ENCODE measurements around the gene ADAMTS15. TPM values are rescaled to one million over a fixed set of nuclear protein-coding genes. Genes with fewer than 3 reads are reported as not detected.

The ADAMTS15 gene
- total RNA-seq, 1 donor from 2014 or later: 0.02 TPM

GRCh38 chr11:130477586-130478203, 29.2 kb downstream of the ADAMTS15 start:
- Mint-ChIP-seq H3K4me1 (no peaks in the 10 kb centered on the region), H3K4me3 (no peak overlapping the region), H3K27me3 (peaks cover 3% of the 10 kb centered on the region), H3K27ac (no peak overlapping the region), H3K9me3 (no peaks in the 10 kb centered on the region), H3K36me3 (ENCODE audit: low read depth) (no peaks in the 10 kb centered on the region)
- intact Hi-C loops (cut with micrococcal nuclease): no loop called here
- DNase-seq: no peak

- peaks cover 5% of the 10 kb centered on the region for H3K27me3 Mint-ChIP-seq
- no peak overlapping the region for H3K4me3 Mint-ChIP-seq
- no peaks in the 10 kb centered on the region for H3K36me3 Mint-ChIP-seq (ENCODE audit: low read depth)
- intact Hi-C loops (cut with micrococcal nuclease): no loop called here
- no peak overlapping the region for H3K27ac Mint-ChIP-seq
- no peaks in the 10 kb centered on the region for H3K9me3 Mint-ChIP-seq
- no peaks in the 10 kb centered on the region for H3K4me1 Mint-ChIP-seq
- DNase-seq: no peak
Observed at GRCh38 chr11:130478204-130478701, 29.8 kb downstream of the ADAMTS15 start.

DNA sequence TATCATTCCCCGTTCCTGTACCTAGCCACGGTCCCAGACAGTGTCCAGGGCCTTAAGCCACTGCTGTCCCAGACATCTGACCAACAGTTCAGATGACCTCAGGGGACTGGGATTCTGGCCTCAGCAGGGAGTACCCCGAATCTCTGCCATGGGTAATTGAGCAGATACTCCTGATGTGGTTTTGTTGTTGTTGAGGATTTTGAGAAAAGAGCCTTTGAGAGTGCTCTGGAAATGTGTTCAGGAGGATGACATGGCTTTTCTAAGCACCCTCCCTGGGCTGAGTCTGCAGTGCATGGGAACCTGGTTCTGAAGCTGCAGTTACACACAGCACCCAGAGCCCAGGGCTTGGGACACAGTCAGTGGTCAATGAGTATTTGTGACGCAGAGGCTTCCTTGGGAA, 30.4 kb downstream of the ADAMTS15 start:
- Mint-ChIP-seq H3K27ac (no peak overlapping the region), H3K36me3 (ENCODE audit: low read depth) (no peaks in the 10 kb centered on the region), H3K4me3 (no peak overlapping the region), H3K9me3 (no peaks in the 10 kb centered on the region), H3K4me1 (no peaks in the 10 kb centered on the region), H3K27me3 (peaks cover 6% of the 10 kb centered on the region)
- intact Hi-C loops (cut with micrococcal nuclease): no loop called here
- DNase-seq: no peak

DNA sequence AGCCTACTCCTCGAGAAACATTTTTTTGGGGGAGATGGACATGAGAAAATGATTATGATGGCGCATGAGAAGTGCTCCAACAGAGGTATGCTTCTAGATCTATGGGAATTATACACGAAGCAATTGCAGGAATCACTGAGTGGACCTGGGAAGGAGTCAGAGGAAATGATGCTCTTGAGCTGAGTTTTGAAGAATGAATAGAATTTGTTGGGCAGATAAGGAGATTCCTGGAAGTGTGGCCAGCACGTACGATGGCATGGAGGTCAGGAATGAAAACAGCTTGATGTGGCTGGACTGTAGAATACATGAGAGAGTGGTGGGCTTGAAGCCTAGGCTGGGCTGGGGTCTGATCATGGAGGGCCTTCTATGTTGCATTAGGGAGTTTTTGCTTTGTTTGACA, 31.7 kb downstream of the ADAMTS15 start:
- H3K27ac Mint-ChIP-seq: no peak overlapping the region
- no peak overlapping the region for H3K4me3 Mint-ChIP-seq
- peak; percentile 26 for DNase-seq
- no peaks in the 10 kb centered on the region for H3K9me3 Mint-ChIP-seq
- no peaks in the 10 kb centered on the region for H3K36me3 Mint-ChIP-seq (ENCODE audit: low read depth)
- intact Hi-C loops (cut with micrococcal nuclease): no loop called here
- peaks cover 6% of the 10 kb centered on the region for H3K27me3 Mint-ChIP-seq
- no peaks in the 10 kb centered on the region for H3K4me1 Mint-ChIP-seq

GRCh38 chr11:130480711-130481140, 32.3 kb downstream of the ADAMTS15 start:
- Mint-ChIP-seq H3K27me3 (peaks cover 6% of the 10 kb centered on the region), H3K4me1 (no peaks in the 10 kb centered on the region), H3K27ac (no peak overlapping the region), H3K4me3 (no peak overlapping the region), H3K9me3 (no peaks in the 10 kb centered on the region), H3K36me3 (ENCODE audit: low read depth) (no peaks in the 10 kb centered on the region)
- DNase-seq: no peak
- intact Hi-C loops (cut with micrococcal nuclease): no loop called here

DNA sequence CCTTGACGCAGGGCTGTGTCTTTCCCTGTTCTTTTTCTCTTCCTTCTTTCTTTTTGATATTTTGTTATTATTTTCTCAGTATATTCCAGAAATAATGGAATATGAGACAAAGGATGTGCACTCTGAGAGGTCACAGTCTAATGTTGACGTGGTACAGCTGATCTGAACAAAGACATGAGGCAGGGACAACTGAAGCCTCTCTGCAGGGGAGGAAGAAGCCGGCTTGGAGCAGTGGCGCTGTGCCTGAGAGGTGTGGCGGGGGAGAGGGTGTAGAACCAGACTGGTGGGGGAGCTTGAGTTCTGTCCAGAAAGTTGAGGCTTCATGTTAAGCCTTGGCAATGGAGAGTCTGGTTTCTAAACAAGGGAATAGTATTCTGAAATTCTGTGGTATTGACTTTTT, 34.7 kb downstream of the ADAMTS15 start:
- Mint-ChIP-seq H3K4me1 (peaks cover 3% of the 10 kb centered on the region), H3K9me3 (no peaks in the 10 kb centered on the region), H3K27ac (no peak overlapping the region), H3K4me3 (no peak overlapping the region), H3K27me3 (peaks cover 3% of the 10 kb centered on the region), H3K36me3 (ENCODE audit: low read depth) (no peaks in the 10 kb centered on the region)
- DNase-seq: peak; percentile 30
- intact Hi-C loops (cut with micrococcal nuclease): no loop called here

DNA sequence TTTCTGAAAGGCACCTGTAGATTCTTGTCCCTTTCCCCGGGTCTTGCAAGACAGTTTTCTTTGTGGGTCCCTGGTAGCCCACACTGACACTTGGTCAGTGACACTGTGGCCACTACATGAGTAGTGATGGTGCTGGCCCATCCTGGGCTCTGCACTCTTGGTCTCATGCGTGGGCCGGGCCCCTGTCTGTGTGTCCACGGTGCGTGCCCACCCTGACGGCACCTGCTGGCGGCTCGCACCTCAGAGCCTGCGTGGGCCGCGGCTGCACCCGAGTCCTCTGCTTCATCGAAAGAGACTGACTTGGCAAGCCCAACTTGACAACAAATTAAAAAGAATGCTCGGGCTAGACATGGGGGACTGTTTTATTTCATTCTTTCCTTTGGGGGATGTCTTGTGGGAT, 37.5 kb downstream of the ADAMTS15 start:
- intact Hi-C loops (cut with micrococcal nuclease): no loop called here
- peaks cover 3% of the 10 kb centered on the region for H3K27me3 Mint-ChIP-seq
- DNase-seq: peak; percentile 31
- no peaks in the 10 kb centered on the region for H3K36me3 Mint-ChIP-seq (ENCODE audit: low read depth)
- H3K9me3 Mint-ChIP-seq: no peaks in the 10 kb centered on the region
- H3K4me3 Mint-ChIP-seq: no peak overlapping the region
- peaks cover 4% of the 10 kb centered on the region for H3K4me1 Mint-ChIP-seq
- no peak overlapping the region for H3K27ac Mint-ChIP-seq

DNA sequence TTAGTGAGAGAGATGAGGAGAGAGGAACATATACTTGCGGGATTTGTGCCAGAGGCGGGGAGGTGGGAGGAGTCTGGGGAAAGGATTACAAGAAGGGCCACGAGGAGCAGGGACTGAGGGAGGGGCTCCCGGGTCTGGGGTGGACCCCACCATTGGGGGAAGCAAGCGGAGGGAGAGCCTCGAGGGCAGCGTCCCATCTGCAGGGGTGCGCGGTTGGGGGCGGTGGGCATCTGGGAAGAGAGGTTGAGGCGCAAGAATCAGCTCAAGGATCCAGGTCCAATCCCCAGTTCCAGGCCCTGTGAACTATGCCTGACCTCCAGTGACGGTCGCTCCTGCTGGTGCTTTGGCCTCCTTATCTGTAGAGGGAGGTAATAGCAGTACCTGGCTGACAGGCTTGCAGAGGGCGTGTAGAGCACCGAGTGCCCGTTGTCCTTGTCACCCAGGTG, 38.0 kb downstream of the ADAMTS15 start:
- Mint-ChIP-seq H3K4me3 (no peak overlapping the region), H3K27me3 (peaks cover 7% of the 10 kb centered on the region), H3K36me3 (ENCODE audit: low read depth) (no peaks in the 10 kb centered on the region), H3K9me3 (no peaks in the 10 kb centered on the region), H3K27ac (no peak overlapping the region), H3K4me1 (peaks cover 4% of the 10 kb centered on the region)
- peak; percentile 44 for DNase-seq
- intact Hi-C loops (cut with micrococcal nuclease): no loop called here

GRCh38 chr11:130486987-130487923, 38.8 kb downstream of the ADAMTS15 start:
- H3K27me3 Mint-ChIP-seq: peaks cover 15% of the 10 kb centered on the region
- intact Hi-C loops (cut with micrococcal nuclease): no loop called here
- no peak overlapping the region for H3K27ac Mint-ChIP-seq
- no peak overlapping the region for H3K4me3 Mint-ChIP-seq
- H3K9me3 Mint-ChIP-seq: no peaks in the 10 kb centered on the region
- peaks cover 4% of the 10 kb centered on the region for H3K4me1 Mint-ChIP-seq
- no peaks in the 10 kb centered on the region for H3K36me3 Mint-ChIP-seq (ENCODE audit: low read depth)
- peak; percentile 51 for DNase-seq

DNA sequence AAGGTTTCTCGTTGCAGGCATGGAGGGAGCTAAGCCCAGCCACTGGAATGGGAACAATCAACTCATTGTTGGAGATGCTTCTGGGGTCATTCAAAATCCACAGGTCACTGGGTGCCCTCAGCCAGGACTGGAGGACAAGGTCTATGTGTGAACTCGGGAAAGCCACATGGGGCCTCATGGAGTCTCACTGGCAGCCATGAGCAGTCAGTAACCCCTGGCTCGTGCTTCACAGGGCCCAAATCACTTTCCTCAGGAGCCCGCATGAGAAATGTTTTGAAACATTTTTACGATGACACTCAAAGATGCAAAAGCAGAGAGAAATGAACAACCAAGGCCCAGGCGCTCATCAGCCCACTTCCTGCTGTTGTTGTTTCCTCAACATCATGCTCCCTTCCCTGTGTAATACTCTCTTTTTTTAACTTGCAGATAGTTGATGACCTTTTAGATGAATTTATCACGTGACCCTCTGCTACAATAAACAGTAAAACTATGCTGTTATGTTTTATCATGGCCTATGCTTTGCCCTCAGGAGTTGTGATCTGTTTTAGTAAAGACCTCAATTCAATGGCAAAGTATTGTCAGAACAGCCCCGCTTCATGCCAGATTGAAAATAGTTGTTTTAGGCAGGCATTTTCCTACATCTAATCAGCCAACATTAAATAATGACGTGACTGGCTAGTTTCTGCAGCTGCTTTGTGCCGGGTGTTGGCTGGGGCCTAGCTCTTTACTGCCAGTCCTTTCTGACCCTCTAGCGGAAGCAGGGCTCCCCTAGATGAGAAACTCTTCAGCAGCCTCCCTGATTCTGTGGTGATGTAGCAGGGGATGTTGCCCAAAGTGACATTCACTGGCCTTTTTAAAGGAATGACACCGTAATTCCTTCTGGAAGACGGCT, 39.7 kb downstream of the ADAMTS15 start:
- Mint-ChIP-seq H3K27ac (no peak overlapping the region), H3K36me3 (ENCODE audit: low read depth) (no peaks in the 10 kb centered on the region), H3K4me1 (peaks cover 4% of the 10 kb centered on the region), H3K9me3 (no peaks in the 10 kb centered on the region), H3K4me3 (no peak overlapping the region), H3K27me3 (peaks cover 20% of the 10 kb centered on the region)
- intact Hi-C loops (cut with micrococcal nuclease): no loop called here
- peak; percentile 51 for DNase-seq

DNA sequence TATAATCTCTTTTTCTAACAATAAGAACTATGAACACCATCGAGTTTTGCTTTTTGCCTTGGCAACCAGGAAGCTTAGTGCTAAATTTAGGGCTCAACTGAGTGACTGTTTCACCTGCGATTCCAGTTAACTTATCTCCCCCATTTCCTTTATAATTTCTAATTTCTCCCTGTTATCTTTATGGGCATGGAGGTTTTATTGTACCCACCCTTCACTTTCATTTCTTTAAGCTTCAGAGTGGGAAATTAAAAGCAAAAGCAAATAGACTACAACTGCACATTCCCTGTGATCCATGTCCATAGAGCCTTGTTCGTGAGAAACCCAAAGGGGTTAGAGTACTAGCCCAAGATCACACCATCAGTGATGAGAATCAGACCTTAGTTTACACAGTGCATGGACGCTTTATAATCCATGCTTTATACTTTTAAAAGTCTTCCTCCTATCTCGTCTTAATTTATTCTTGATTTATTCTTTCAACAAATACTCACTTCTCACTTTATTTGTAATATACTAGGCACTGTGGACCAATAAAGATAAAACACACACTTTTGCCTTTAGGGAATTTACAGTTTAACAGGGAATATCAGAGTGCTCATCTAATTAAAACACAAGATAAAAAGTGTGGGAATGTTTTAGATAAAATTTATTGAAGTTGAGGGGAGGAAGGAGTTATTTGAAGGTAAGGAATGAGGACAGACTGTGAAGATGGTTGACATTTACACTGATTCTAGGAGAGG, 40.6 kb downstream of the ADAMTS15 start:
- H3K36me3 Mint-ChIP-seq (ENCODE audit: low read depth): no peaks in the 10 kb centered on the region
- H3K4me1 Mint-ChIP-seq: peaks cover 4% of the 10 kb centered on the region
- no peak overlapping the region for H3K27ac Mint-ChIP-seq
- no peak for DNase-seq
- intact Hi-C loops (cut with micrococcal nuclease): no loop called here
- no peaks in the 10 kb centered on the region for H3K9me3 Mint-ChIP-seq
- H3K4me3 Mint-ChIP-seq: no peak overlapping the region
- peaks cover 19% of the 10 kb centered on the region for H3K27me3 Mint-ChIP-seq

GRCh38 chr11:130489716-130490115, 41.3 kb downstream of the ADAMTS15 start:
- no peaks in the 10 kb centered on the region for H3K9me3 Mint-ChIP-seq
- no peak overlapping the region for H3K27ac Mint-ChIP-seq
- DNase-seq: peak; percentile 40
- no peak overlapping the region for H3K4me3 Mint-ChIP-seq
- peaks cover 21% of the 10 kb centered on the region for H3K27me3 Mint-ChIP-seq
- no peaks in the 10 kb centered on the region for H3K36me3 Mint-ChIP-seq (ENCODE audit: low read depth)
- intact Hi-C loops (cut with micrococcal nuclease): no loop called here
- H3K4me1 Mint-ChIP-seq: peaks cover 4% of the 10 kb centered on the region

Data from activated CD4-positive, alpha-beta T cell treated with anti-CD3 and anti-CD28 coated beads, Interleukin-2, amount 10 ng/mL, durations not matched to agents 24 days and 14 days (primary cell).